Measurements from ENCODE around the gene ARFGEF3. TPM values are rescaled to one million over a fixed set of nuclear protein-coding genes. Genes with fewer than 3 reads are reported as not detected.

ARFGEF3 gene
- total and polyA plus RNA-seq, 2 experiments from 2014 or later: 5.8 to 24.6 TPM

DNA sequence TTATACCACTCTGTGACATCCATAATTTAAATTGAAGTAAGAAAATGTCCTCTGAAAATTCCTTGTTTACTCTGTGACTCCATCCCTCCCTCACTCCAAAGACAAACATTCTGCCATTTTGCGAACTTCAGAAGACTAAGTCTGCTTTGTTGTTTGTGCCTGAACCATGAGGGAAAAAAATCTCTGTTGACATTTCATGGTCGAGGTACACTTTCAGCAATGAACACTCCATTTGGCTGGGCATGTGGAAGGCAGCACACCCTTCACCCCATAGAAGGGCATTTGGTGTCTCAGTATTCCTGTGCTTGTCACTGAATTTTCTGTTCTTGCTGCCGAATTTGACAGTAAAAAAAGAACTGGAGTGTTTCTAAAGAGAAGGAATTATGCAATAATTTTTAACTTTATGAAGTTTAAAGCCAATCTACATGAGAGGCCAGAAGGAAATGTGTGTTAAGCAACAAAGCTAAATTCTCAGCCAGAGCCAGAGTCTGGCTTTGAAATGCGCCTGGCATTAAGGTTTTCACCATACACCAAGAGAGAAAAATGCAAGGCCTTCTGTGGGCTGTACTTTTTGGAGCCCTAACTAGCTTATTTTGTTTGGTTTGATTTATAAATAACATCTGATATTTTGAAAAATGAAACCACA is 61.3 kb downstream of the ARFGEF3 start:
- H3K36me3 Mint-ChIP-seq (ENCODE audit: low read depth): no peaks in the 10 kb centered on the region
- H3K4me3 Mint-ChIP-seq: no peak overlapping the region
- Histone ChIP-seq H3F3A (replicated peaks; ENCODE audit: low read depth) (no peaks in the 10 kb centered on the region), H3K36me3 (ENCODE audit: insufficient read depth) (no peaks in the 10 kb centered on the region), H3K4me3 (no peak overlapping the region), H3K4me2 (no peak overlapping the region), H3K79me2 (replicated peaks; ENCODE audit: insufficient read depth) (no peaks in the 10 kb centered on the region), H3K27me3 (ENCODE audit: insufficient read depth) (no peaks in the 10 kb centered on the region), H4K20me1 (replicated peaks; ENCODE audit: insufficient read depth) (no peaks in the 10 kb centered on the region; the same call in 1 of the 2 replicates), H3K9me2 (ENCODE audit: insufficient read depth) (no peaks in the 10 kb centered on the region), H3K27ac (ENCODE audit: low read depth) (no peak overlapping the region), H2AFZ (no peak overlapping the region), H3K4me1 (ENCODE audit: insufficient read depth) (no peaks in the 10 kb centered on the region)
- no peaks in the 10 kb centered on the region for H3K27me3 Mint-ChIP-seq (ENCODE audit: insufficient read depth, low read depth, poor library complexity)
- DNase-seq (ENCODE audit: low spot score) (no peak), ATAC-seq (no peak)
- H3K9me3 Mint-ChIP-seq: no peaks in the 10 kb centered on the region
- 0 out of 2 replicates have a peak overlapping the region, but pooled peaks have one; percentile 10 for H3K27ac Mint-ChIP-seq
- TF ChIP-seq STAT1 (IDR thresholded peaks at IDR 0.05; ENCODE audit: unreplicated experiment): no peak
- no peak for TF ChIP-seq POLR2AphosphoS5 (IDR thresholded peaks at IDR 0.05; ENCODE audit: low read depth)
- TF ChIP-seq, protein P1, sequence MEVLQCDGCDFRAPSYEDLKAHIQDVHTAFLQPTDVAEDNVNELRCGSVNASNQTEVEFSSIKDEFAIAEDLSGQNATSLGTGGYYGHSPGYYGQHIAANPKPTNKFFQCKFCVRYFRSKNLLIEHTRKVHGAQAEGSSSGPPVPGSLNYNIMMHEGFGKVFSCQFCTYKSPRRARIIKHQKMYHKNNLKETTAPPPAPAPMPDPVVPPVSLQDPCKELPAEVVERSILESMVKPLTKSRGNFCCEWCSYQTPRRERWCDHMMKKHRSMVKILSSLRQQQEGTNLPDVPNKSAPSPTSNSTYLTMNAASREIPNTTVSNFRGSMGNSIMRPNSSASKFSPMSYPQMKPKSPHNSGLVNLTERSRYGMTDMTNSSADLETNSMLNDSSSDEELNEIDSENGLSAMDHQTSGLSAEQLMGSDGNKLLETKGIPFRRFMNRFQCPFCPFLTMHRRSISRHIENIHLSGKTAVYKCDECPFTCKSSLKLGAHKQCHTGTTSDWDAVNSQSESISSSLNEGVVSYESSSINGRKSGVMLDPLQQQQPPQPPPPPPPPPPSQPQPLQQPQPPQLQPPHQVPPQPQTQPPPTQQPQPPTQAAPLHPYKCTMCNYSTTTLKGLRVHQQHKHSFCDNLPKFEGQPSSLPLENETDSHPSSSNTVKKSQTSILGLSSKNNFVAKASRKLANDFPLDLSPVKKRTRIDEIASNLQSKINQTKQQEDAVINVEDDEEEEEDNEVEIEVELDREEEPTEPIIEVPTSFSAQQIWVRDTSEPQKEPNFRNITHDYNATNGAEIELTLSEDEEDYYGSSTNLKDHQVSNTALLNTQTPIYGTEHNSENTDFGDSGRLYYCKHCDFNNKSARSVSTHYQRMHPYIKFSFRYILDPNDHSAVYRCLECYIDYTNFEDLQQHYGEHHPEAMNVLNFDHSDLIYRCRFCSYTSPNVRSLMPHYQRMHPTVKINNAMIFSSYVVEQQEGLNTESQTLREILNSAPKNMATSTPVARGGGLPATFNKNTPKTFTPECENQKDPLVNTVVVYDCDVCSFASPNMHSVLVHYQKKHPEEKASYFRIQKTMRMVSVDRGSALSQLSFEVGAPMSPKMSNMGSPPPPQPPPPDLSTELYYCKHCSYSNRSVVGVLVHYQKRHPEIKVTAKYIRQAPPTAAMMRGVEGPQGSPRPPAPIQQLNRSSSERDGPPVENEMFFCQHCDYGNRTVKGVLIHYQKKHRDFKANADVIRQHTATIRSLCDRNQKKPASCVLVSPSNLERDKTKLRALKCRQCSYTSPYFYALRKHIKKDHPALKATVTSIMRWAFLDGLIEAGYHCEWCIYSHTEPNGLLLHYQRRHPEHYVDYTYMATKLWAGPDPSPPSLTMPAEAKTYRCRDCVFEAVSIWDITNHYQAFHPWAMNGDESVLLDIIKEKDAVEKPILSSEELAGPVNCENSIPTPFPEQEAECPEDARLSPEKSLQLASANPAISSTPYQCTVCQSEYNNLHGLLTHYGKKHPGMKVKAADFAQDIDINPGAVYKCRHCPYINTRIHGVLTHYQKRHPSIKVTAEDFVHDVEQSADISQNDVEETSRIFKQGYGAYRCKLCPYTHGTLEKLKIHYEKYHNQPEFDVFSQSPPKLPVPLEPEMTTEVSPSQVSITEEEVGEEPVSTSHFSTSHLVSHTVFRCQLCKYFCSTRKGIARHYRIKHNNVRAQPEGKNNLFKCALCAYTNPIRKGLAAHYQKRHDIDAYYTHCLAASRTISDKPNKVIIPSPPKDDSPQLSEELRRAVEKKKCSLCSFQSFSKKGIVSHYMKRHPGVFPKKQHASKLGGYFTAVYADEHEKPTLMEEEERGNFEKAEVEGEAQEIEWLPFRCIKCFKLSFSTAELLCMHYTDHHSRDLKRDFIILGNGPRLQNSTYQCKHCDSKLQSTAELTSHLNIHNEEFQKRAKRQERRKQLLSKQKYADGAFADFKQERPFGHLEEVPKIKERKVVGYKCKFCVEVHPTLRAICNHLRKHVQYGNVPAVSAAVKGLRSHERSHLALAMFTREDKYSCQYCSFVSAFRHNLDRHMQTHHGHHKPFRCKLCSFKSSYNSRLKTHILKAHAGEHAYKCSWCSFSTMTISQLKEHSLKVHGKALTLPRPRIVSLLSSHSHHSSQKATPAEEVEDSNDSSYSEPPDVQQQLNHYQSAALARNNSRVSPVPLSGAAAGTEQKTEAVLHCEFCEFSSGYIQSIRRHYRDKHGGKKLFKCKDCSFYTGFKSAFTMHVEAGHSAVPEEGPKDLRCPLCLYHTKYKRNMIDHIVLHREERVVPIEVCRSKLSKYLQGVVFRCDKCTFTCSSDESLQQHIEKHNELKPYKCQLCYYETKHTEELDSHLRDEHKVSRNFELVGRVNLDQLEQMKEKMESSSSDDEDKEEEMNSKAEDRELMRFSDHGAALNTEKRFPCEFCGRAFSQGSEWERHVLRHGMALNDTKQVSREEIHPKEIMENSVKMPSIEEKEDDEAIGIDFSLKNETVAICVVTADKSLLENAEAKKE (CRISPR knock-in tag; IDR thresholded peaks at IDR 0.05): no peak
- TF ChIP-seq JUNB (IDR thresholded peaks at IDR 0.05; ENCODE audit: unreplicated experiment): no peak
- TF ChIP-seq, protein P2, sequence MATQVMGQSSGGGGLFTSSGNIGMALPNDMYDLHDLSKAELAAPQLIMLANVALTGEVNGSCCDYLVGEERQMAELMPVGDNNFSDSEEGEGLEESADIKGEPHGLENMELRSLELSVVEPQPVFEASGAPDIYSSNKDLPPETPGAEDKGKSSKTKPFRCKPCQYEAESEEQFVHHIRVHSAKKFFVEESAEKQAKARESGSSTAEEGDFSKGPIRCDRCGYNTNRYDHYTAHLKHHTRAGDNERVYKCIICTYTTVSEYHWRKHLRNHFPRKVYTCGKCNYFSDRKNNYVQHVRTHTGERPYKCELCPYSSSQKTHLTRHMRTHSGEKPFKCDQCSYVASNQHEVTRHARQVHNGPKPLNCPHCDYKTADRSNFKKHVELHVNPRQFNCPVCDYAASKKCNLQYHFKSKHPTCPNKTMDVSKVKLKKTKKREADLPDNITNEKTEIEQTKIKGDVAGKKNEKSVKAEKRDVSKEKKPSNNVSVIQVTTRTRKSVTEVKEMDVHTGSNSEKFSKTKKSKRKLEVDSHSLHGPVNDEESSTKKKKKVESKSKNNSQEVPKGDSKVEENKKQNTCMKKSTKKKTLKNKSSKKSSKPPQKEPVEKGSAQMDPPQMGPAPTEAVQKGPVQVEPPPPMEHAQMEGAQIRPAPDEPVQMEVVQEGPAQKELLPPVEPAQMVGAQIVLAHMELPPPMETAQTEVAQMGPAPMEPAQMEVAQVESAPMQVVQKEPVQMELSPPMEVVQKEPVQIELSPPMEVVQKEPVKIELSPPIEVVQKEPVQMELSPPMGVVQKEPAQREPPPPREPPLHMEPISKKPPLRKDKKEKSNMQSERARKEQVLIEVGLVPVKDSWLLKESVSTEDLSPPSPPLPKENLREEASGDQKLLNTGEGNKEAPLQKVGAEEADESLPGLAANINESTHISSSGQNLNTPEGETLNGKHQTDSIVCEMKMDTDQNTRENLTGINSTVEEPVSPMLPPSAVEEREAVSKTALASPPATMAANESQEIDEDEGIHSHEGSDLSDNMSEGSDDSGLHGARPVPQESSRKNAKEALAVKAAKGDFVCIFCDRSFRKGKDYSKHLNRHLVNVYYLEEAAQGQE (IDR thresholded peaks at IDR 0.05; ENCODE audit: unreplicated experiment): no peak
- TF ChIP-seq EZH2 (IDR thresholded peaks at IDR 0.05; ENCODE audit: low read depth, unreplicated experiment): no peak
- TF ChIP-seq, protein P3, sequence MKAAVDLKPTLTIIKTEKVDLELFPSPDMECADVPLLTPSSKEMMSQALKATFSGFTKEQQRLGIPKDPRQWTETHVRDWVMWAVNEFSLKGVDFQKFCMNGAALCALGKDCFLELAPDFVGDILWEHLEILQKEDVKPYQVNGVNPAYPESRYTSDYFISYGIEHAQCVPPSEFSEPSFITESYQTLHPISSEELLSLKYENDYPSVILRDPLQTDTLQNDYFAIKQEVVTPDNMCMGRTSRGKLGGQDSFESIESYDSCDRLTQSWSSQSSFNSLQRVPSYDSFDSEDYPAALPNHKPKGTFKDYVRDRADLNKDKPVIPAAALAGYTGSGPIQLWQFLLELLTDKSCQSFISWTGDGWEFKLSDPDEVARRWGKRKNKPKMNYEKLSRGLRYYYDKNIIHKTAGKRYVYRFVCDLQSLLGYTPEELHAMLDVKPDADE (IDR thresholded peaks at IDR 0.05): no peak
- no peak for TF ChIP-seq ZNF331 (CRISPR knock-in tag; IDR thresholded peaks at IDR 0.05; ENCODE audit: low read depth)
- TF ChIP-seq CREB1 (CRISPR knock-in tag; IDR thresholded peaks at IDR 0.05; ENCODE audit: low read depth): no peak
- TF ChIP-seq, protein P4, sequence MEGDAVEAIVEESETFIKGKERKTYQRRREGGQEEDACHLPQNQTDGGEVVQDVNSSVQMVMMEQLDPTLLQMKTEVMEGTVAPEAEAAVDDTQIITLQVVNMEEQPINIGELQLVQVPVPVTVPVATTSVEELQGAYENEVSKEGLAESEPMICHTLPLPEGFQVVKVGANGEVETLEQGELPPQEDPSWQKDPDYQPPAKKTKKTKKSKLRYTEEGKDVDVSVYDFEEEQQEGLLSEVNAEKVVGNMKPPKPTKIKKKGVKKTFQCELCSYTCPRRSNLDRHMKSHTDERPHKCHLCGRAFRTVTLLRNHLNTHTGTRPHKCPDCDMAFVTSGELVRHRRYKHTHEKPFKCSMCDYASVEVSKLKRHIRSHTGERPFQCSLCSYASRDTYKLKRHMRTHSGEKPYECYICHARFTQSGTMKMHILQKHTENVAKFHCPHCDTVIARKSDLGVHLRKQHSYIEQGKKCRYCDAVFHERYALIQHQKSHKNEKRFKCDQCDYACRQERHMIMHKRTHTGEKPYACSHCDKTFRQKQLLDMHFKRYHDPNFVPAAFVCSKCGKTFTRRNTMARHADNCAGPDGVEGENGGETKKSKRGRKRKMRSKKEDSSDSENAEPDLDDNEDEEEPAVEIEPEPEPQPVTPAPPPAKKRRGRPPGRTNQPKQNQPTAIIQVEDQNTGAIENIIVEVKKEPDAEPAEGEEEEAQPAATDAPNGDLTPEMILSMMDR (conservative IDR thresholded peaks at IDR 0.05; ENCODE audit: low read depth in 2 of 2): no peak
- TF ChIP-seq ZNF114 (CRISPR knock-in tag; IDR thresholded peaks at IDR 0.05): no peak
- TF ChIP-seq EZH2phosphoT487 (IDR thresholded peaks at IDR 0.05; ENCODE audit: unreplicated experiment): no peak
- no peak for TF ChIP-seq NANOG (IDR thresholded peaks at IDR 0.05; ENCODE audit: borderline replicate concordance)
- peaks cover 19% of the 10 kb centered on the region for H3K4me1 Mint-ChIP-seq
